Right kidney (tissue), 1 donor: ENCODE data around the gene SPTLC2.

Experiments
- DNase-seq: peaks from one replicate; pipeline ENCODE4 v3.0.0-alpha.2; 2016

The SPTLC2 gene

GRCh38 chr14:77625360-77625759 lies 8.9 kb upstream of the SPTLC2 start:
- no peak for DNase-seq

- DNase-seq, result no peak
Observed at GRCh38 chr14:77623201-77623600, 6.8 kb upstream of the SPTLC2 start.

GRCh38 chr14:77622366-77622961 lies 6.0 kb upstream of the SPTLC2 start:
- DNase-seq, result no peak

- DNase-seq, result no peak
Observed at GRCh38 chr14:77620222-77620870, 3.9 kb upstream of the SPTLC2 start.

GRCh38 chr14:77618381-77618970 lies 2.0 kb upstream of the SPTLC2 start:
- no peak for DNase-seq

GRCh38 chr14:77616133-77616453 lies 344 bp downstream of the SPTLC2 start:
- DNase-seq, result no peak

- peak; percentile 66 for DNase-seq
Observed at GRCh38 chr14:77615361-77616132, 890 bp downstream of the SPTLC2 start.

GRCh38 chr14:77613201-77613600 lies 3.2 kb downstream of the SPTLC2 start:
- DNase-seq, result no peak

GRCh38 chr14:77612011-77612620 lies 4.3 kb downstream of the SPTLC2 start:
- DNase-seq, result no peak

GRCh38 chr14:77610553-77610952 lies 5.9 kb downstream of the SPTLC2 start:
- no peak for DNase-seq

- DNase-seq, result no peak
Observed at GRCh38 chr14:77609922-77610321, 6.5 kb downstream of the SPTLC2 start.

GRCh38 chr14:77607741-77608302 lies 8.6 kb downstream of the SPTLC2 start:
- no peak for DNase-seq

- DNase-seq, result no peak
Observed at GRCh38 chr14:77605392-77605972, 11.0 kb downstream of the SPTLC2 start.

GRCh38 chr14:77603654-77604255 lies 12.7 kb downstream of the SPTLC2 start:
- no peak for DNase-seq

- DNase-seq, result no peak
Observed at GRCh38 chr14:77603031-77603430, 13.4 kb downstream of the SPTLC2 start.

- no peak for DNase-seq
Observed at GRCh38 chr14:77601846-77602619, 14.4 kb downstream of the SPTLC2 start.

- DNase-seq, result no peak
Observed at GRCh38 chr14:77599889-77600288, 16.5 kb downstream of the SPTLC2 start.

- peak; percentile 56 for DNase-seq
Observed at GRCh38 chr14:77598366-77599070, 17.9 kb downstream of the SPTLC2 start.

GRCh38 chr14:77593501-77593961 lies 22.9 kb downstream of the SPTLC2 start:
- no peak for DNase-seq

- no peak for DNase-seq
Observed at GRCh38 chr14:77590845-77591485, 25.5 kb downstream of the SPTLC2 start.
